ENCODE data around the gene GRPEL1.

DNA sequence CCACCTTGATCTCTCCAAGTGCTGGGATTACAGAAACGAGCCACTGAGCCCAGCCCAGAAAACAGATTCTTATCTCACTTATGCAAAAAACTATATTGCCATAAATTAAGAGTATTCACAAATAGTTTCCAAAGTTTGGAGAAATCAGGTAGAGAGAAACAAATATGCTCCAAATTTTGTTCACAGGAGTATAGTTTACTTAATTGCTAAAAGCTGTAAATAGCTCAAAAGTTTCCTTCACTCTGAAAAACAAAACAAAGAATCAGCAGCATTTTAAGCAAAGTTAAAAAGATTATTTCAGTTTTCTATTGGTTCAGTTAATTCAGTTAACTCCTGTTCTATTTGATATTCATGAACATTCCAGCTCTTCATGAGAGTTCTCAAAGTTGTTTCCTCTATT is 18.5 kb upstream of the GRPEL1 start:
- TF ChIP-seq, protein P1, sequence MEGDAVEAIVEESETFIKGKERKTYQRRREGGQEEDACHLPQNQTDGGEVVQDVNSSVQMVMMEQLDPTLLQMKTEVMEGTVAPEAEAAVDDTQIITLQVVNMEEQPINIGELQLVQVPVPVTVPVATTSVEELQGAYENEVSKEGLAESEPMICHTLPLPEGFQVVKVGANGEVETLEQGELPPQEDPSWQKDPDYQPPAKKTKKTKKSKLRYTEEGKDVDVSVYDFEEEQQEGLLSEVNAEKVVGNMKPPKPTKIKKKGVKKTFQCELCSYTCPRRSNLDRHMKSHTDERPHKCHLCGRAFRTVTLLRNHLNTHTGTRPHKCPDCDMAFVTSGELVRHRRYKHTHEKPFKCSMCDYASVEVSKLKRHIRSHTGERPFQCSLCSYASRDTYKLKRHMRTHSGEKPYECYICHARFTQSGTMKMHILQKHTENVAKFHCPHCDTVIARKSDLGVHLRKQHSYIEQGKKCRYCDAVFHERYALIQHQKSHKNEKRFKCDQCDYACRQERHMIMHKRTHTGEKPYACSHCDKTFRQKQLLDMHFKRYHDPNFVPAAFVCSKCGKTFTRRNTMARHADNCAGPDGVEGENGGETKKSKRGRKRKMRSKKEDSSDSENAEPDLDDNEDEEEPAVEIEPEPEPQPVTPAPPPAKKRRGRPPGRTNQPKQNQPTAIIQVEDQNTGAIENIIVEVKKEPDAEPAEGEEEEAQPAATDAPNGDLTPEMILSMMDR (IDR thresholded peaks at IDR 0.05; ENCODE audit: poor library complexity), result no peak
- no peak for TF ChIP-seq EZH2 (IDR thresholded peaks at IDR 0.05; ENCODE audit: borderline replicate concordance)

All from hepatocyte (in vitro differentiated cells).